Panc1 (cell line): ENCODE results near the gene RBM11. TPM values are rescaled to one million over a fixed set of nuclear protein-coding genes. Genes with fewer than 3 reads are reported as not detected.

Experiments
- ATAC-seq: fragments of 200-7000 bp; cut with Tn5 transposase; 2 replicates; pipeline ENCODE4 v1.9.1; 2020; ENCODE audit warnings: mild to moderate bottlenecking, moderate library complexity
- BruUV-seq: library from RNA; stranded (reverse); fragments of 400-500 nt; replicated peaks from 2 replicates; lab custom pipeline; 2021; lab: Mats Ljungman, UMichigan
- CTCF ChIA-PET: fragments of 300-600 bp; sonication (Branson Sonifier 250); formaldehyde crosslinking; loops from one replicate; lab custom pipeline; 2022; ENCODE audit warnings: antibody characterized with exemption; lab: Charles Lee
- POLR2A ChIA-PET: fragments of 300-600 bp; sonication (Branson Sonifier 250); formaldehyde crosslinking; loops from one replicate; lab custom pipeline; 2022; ENCODE audit warnings: antibody characterized with exemption; lab: Charles Lee
- DNase-seq: peaks from one replicate; pipeline ENCODE4 v3.0.0-alpha.2; 2010; ENCODE audit warnings: low read depth, low spot score
- H3K27ac ChIP-seq: 2 replicates; pipeline ENCODE4 v1.5.1; 2011; ENCODE audit warnings: mild to moderate bottlenecking, low read length, inconsistent platforms
- H3K27me3 ChIP-seq: fragments of 200-500 bp; sonication (Bioruptor generic); 2 replicates; pipeline ENCODE4 v1.6.0; 2014; ENCODE audit warnings: low read length, inconsistent platforms; ENCODE audit not compliant: control insufficient read depth, insufficient read depth
- H3K36me3 ChIP-seq: fragments of 200-500 bp; sonication (Bioruptor generic); 2 replicates; pipeline ENCODE4 v1.5.1; 2014; ENCODE audit warnings: inconsistent platforms, mild to moderate bottlenecking, low read length, moderate library complexity; ENCODE audit not compliant: control insufficient read depth, insufficient read depth
- H3K4me1 ChIP-seq: 2 replicates; pipeline ENCODE4 v1.5.1; 2011; ENCODE audit warnings: inconsistent platforms, mild to moderate bottlenecking, low read length, moderate library complexity; ENCODE audit not compliant: control insufficient read depth, insufficient read depth
- H3K4me3 ChIP-seq, 2 experiments: 2 replicates each; pipeline ENCODE4 v1.5.1; 2011 to 2012; ENCODE audit warnings: low read depth in 2 of 2, low read length in 2 of 2, mild to moderate bottlenecking in 2 of 2, inconsistent platforms in 1 of 2, moderate library complexity in 1 of 2
- H3K9me3 ChIP-seq: fragments of 200-500 bp; sonication (Bioruptor generic); 2 replicates; pipeline ENCODE4 v1.5.1; 2014; ENCODE audit warnings: low read depth, mild to moderate bottlenecking, inconsistent platforms, low read length, moderate library complexity; ENCODE audit not compliant: control insufficient read depth, insufficient read depth
- CTCF ChIP-seq: fragments of 450-650 bp; IDR thresholded peaks from 2 replicates; pipeline ENCODE4 v1.5.1; 2017; ENCODE audit warnings: mild to moderate bottlenecking
- POLR2AphosphoS5 ChIP-seq: IDR thresholded peaks from 2 replicates; pipeline ENCODE4 v1.6.1; 2012; ENCODE audit warnings: mild to moderate bottlenecking, low read depth, low read length, moderate library complexity
- REST ChIP-seq, 2 experiments: IDR thresholded peaks; 2 replicates each; pipeline ENCODE4 v1.6.1; 2011 to 2012; ENCODE audit warnings: low read depth in 2 of 2, control low read depth in 1 of 2, low read length in 1 of 2, mild to moderate bottlenecking in 1 of 2, moderate library complexity in 1 of 2; ENCODE audit not compliant: insufficient read depth in 1 of 2
- SIN3A ChIP-seq: IDR thresholded peaks from 2 replicates; pipeline ENCODE4 v1.6.1; 2012; ENCODE audit warnings: low read depth, mild to moderate bottlenecking, low read length, moderate library complexity, borderline replicate concordance; ENCODE audit not compliant: insufficient read depth
- TCF7L2 ChIP-seq: IDR thresholded peaks from 2 replicates; pipeline ENCODE4 v1.6.1; 2011; ENCODE audit warnings: mild to moderate bottlenecking, low read depth, low read length, inconsistent platforms
- in situ Hi-C: cut with HindIII; loops from 2 replicates; pipeline ENCODE4 v1.10.0; 2016; ENCODE audit warnings: low sequenced_read_pairs, low pct_unique_long_range_greater_than_20kb
- intact Hi-C: fragments of 100-400 bp; cut with micrococcal nuclease; formaldehyde crosslinking; loops from one replicate; pipeline ENCODE4 v1.10.0; 2022; ENCODE audit not compliant: unreplicated experiment
- total RNA-seq: library from RNA; stranded (reverse); gene quantifications from one replicate; pipeline ENCODE4 v1.2.1, GENCODE V29; 2021; ENCODE audit not compliant: unreplicated experiment

The RBM11 gene
- total RNA-seq, 1 experiment from 2014 or later: 0.15 TPM

- POLR2A ChIA-PET: no interaction called here
- CTCF ChIA-PET: no interaction called here
- no TSS peak for BruUV-seq
These were observed 23.3 kb downstream of the RBM11 start for GRCh38 chr21:14239281-14239680.

GRCh38 chr21:14241297-14241696, 25.3 kb downstream of the RBM11 start:
- TF ChIP-seq SIN3A (no peak), REST (IDR thresholded peaks at IDR 0.05; ENCODE audit: insufficient read depth in 1 of 2, low read depth in 2 of 2, low read length in 1 of 2) (no peak), POLR2AphosphoS5 (no peak), TCF7L2 (no peak), CTCF (no peak)
- in situ Hi-C loops (no loop called here), intact Hi-C loops (no loop called here)
- Histone ChIP-seq H3K27ac (no peak overlapping the region), H3K27me3 (no peaks in the 10 kb centered on the region), H3K36me3 (no peaks in the 10 kb centered on the region), H3K9me3 (no peaks in the 10 kb centered on the region), H3K4me1 (no peaks in the 10 kb centered on the region), H3K4me3 (no peak overlapping the region)
- DNase-seq (no peak), ATAC-seq (no peak)
- ChIA-PET CTCF (no interaction called here), POLR2A (no interaction called here)
- no TSS peak for BruUV-seq

More at GRCh38 chr21:14239281-14239680, 23.3 kb downstream of the RBM11 start:
- Histone ChIP-seq H3K27ac (no peak overlapping the region), H3K4me1 (no peaks in the 10 kb centered on the region), H3K36me3 (no peaks in the 10 kb centered on the region), H3K27me3 (no peaks in the 10 kb centered on the region), H3K4me3 (no peak overlapping the region), H3K9me3 (no peaks in the 10 kb centered on the region)
- intact Hi-C loops (no loop called here), in situ Hi-C loops (no loop called here)
- ATAC-seq (no peak), DNase-seq (no peak)
- TF ChIP-seq CTCF (no peak), REST (IDR thresholded peaks at IDR 0.05; ENCODE audit: insufficient read depth in 1 of 2, low read depth in 2 of 2, low read length in 1 of 2) (no peak), TCF7L2 (no peak), SIN3A (no peak), POLR2AphosphoS5 (no peak)
